ENCODE data around the gene MRPL37.

Gene MRPL37

DNA sequence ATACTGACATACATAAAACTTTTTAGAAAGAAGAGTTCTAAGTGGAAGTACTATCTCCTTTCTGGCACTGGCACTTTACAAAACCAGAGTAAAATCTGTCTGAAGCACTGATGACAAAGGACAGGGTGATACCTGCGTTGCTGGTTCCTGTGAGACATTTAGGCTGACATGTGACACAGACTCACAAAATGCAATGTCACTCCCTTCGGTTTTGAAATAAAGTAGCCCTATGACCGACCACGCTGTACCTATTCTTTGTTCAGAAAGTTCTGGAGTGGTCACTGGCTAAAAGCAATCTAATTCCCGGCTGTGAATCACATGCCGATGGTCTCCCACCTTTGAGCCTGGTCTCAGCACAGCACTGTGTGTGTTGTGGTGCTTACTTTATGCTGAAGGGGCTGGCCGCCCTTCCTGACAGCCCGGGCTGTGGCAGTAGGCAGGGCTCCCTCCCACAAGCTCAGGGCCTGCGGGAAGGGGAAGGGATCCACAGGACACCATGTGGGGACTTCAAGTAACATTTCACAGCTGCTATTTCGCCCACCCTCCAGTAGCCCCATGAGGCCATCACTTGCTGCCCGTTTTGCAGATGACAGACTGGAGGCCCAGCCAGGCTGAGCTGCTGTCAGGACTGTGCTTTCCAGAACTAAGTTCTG is 48.0 kb downstream of the MRPL37 start:
- H2BK5ac ChIP-seq (ENCODE audit: low read depth, low read length, poor library complexity, severe bottlenecking): no peak overlapping the region
- H3K4me1 ChIP-seq (ENCODE audit: control insufficient read depth, insufficient read depth, low read depth, low read length): peaks cover 20% of the 10 kb centered on the region
- peaks cover 31 to 46% of the 10 kb centered on the region in 2 experiments for H3K36me3 ChIP-seq (ENCODE audit: control insufficient read depth in 1 of 2, insufficient read depth in 2 of 2, low read depth in 1 of 2, low read length in 2 of 2)
- DNase-seq: no peak
- H3K4ac ChIP-seq (ENCODE audit: low read depth in 1 of 2, low read length in 2 of 2): no peak overlapping the region
- 91% methylated on average over 11 of the region's 11 CpGs for WGBS
- no peak overlapping the region for H2AFZ ChIP-seq (ENCODE audit: low read depth, low read length)
- no peaks in the 10 kb centered on the region for H3K27me3 ChIP-seq (ENCODE audit: control insufficient read depth in 1 of 2, insufficient read depth in 1 of 2, low read length in 2 of 2)
- H3K9me3 ChIP-seq (ENCODE audit: control insufficient read depth, low read length): no peaks in the 10 kb centered on the region
- peak overlapping the region; percentile 14 for H3K9ac ChIP-seq (ENCODE audit: low read length)
- peaks cover 2% of the 10 kb centered on the region for H3K79me1 ChIP-seq (replicated peaks; ENCODE audit: low read length, poor library complexity, severe bottlenecking)
- no peak overlapping the region for H4K91ac ChIP-seq (ENCODE audit: low read length)
- no peak overlapping the region for H3K18ac ChIP-seq (ENCODE audit: low read depth in 1 of 2, low read length in 2 of 2)
- H3K27ac ChIP-seq (ENCODE audit: low read length, poor library complexity, severe bottlenecking): no peak overlapping the region
- H4K8ac ChIP-seq (ENCODE audit: low read length): no peak overlapping the region
- H3K4me3 ChIP-seq (ENCODE audit: insufficient read depth in 1 of 2, low read depth in 1 of 2, low read length in 2 of 2): no peak overlapping the region
- no peak overlapping the region for H3K4me2 ChIP-seq (ENCODE audit: low read length, poor library complexity, severe bottlenecking)
- H3K14ac ChIP-seq (ENCODE audit: low read length in 2 of 2): no peak overlapping the region
- no peak overlapping the region for H2BK12ac ChIP-seq (ENCODE audit: low read length in 2 of 2)
- H2AK5ac ChIP-seq (ENCODE audit: low read length, severe bottlenecking): peak overlapping the region; percentile 27
- no peak overlapping the region for H2BK15ac ChIP-seq (ENCODE audit: low read depth, poor library complexity, severe bottlenecking)
- H3K23ac ChIP-seq (ENCODE audit: low read length in 2 of 2): no peak overlapping the region
- no peak overlapping the region for H2BK120ac ChIP-seq (ENCODE audit: low read depth, low read length)

DNA sequence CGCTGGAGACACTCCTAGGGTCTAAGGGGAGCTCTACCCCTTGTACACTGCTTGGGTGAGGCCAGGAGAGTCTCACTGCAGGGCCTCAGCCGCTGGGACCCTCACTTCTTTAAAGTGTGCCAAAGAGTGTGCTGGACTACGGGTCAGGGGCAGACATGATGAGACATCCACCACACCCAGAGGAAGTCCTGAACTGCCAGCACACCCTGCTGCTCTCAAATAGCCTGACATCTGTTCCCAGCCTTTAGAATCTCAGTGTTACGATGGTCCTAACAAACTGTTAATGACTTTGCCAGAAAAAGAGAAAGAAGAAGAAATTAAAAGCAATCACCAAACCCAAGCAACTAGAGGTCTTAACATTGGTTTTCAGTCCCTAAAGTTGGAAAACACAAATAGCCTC is 49.0 kb downstream of the MRPL37 start:
- peak overlapping the region; percentile 40 for H2AK5ac ChIP-seq (ENCODE audit: low read length, severe bottlenecking)
- H3K14ac ChIP-seq (ENCODE audit: low read length in 2 of 2): no peak overlapping the region
- H3K27me3 ChIP-seq (ENCODE audit: control insufficient read depth in 1 of 2, insufficient read depth in 1 of 2, low read length in 2 of 2): no peaks in the 10 kb centered on the region
- H3K36me3 ChIP-seq (ENCODE audit: control insufficient read depth in 1 of 2, insufficient read depth in 2 of 2, low read depth in 1 of 2, low read length in 2 of 2): peaks cover 24 to 41% of the 10 kb centered on the region in 2 experiments
- H4K8ac ChIP-seq (ENCODE audit: low read length): no peak overlapping the region
- H2BK15ac ChIP-seq (ENCODE audit: low read depth, poor library complexity, severe bottlenecking): no peak overlapping the region
- no peak overlapping the region for H3K4ac ChIP-seq (ENCODE audit: low read depth in 1 of 2, low read length in 2 of 2)
- no peaks in the 10 kb centered on the region for H3K9me3 ChIP-seq (ENCODE audit: control insufficient read depth, low read length)
- no peak overlapping the region for H3K27ac ChIP-seq (ENCODE audit: low read length, poor library complexity, severe bottlenecking)
- no peak overlapping the region for H3K18ac ChIP-seq (ENCODE audit: low read depth in 1 of 2, low read length in 2 of 2)
- H3K4me3 ChIP-seq (ENCODE audit: insufficient read depth in 1 of 2, low read depth in 1 of 2, low read length in 2 of 2): no peak overlapping the region
- H2BK12ac ChIP-seq (ENCODE audit: low read length in 2 of 2): peak overlapping the region in 1 of 2 experiments; percentile 60
- no peak for DNase-seq
- no peak overlapping the region for H2BK120ac ChIP-seq (ENCODE audit: low read depth, low read length)
- H3K23ac ChIP-seq (ENCODE audit: low read length in 2 of 2): no peak overlapping the region
- WGBS: 83% methylated on average over 4 of the region's 4 CpGs
- H4K91ac ChIP-seq (ENCODE audit: low read length): peak overlapping the region; percentile 52
- no peak overlapping the region for H2BK5ac ChIP-seq (ENCODE audit: low read depth, low read length, poor library complexity, severe bottlenecking)
- H3K79me1 ChIP-seq (replicated peaks; ENCODE audit: low read length, poor library complexity, severe bottlenecking): peaks cover 2% of the 10 kb centered on the region
- no peak overlapping the region for H3K4me2 ChIP-seq (ENCODE audit: low read length, poor library complexity, severe bottlenecking)
- H2AFZ ChIP-seq (ENCODE audit: low read depth, low read length): no peak overlapping the region
- peaks cover 28% of the 10 kb centered on the region for H3K4me1 ChIP-seq (ENCODE audit: control insufficient read depth, insufficient read depth, low read depth, low read length)
- H3K9ac ChIP-seq (ENCODE audit: low read length): peak overlapping the region; percentile 69

GRCh38 chr1:54249819-54250435 is 50.0 kb downstream of the MRPL37 start:
- peak; percentile 81 for DNase-seq
- Histone ChIP-seq H3K4me1 (ENCODE audit: control insufficient read depth, insufficient read depth, low read depth, low read length) (peaks cover 34% of the 10 kb centered on the region), H3K4ac (ENCODE audit: low read depth in 1 of 2, low read length in 2 of 2) (peak overlapping the region in 1 of 2 experiments; percentile 35), H3K4me2 (ENCODE audit: low read length, poor library complexity, severe bottlenecking) (no peak overlapping the region), H2BK120ac (ENCODE audit: low read depth, low read length) (no peak overlapping the region), H3K9ac (ENCODE audit: low read length) (peak overlapping the region; percentile 86), H2BK15ac (ENCODE audit: low read depth, poor library complexity, severe bottlenecking) (no peak overlapping the region), H2BK5ac (ENCODE audit: low read depth, low read length, poor library complexity, severe bottlenecking) (no peak overlapping the region), H2AFZ (ENCODE audit: low read depth, low read length) (no peak overlapping the region), H4K91ac (ENCODE audit: low read length) (no peak overlapping the region), H3K18ac (ENCODE audit: low read depth in 1 of 2, low read length in 2 of 2) (peak overlapping the region; percentile 46 to 61), H2AK5ac (ENCODE audit: low read length, severe bottlenecking) (peak overlapping the region; percentile 49), H3K79me1 (replicated peaks; ENCODE audit: low read length, poor library complexity, severe bottlenecking) (peaks cover 2% of the 10 kb centered on the region), H3K14ac (ENCODE audit: low read length in 2 of 2) (no peak overlapping the region), H3K36me3 (ENCODE audit: control insufficient read depth in 1 of 2, insufficient read depth in 2 of 2, low read depth in 1 of 2, low read length in 2 of 2) (peaks cover 24 to 41% of the 10 kb centered on the region in 2 experiments), H3K4me3 (ENCODE audit: insufficient read depth in 1 of 2, low read depth in 1 of 2, low read length in 2 of 2) (peak overlapping the region in 1 of 2 experiments; percentile 54), H3K27me3 (ENCODE audit: control insufficient read depth in 1 of 2, insufficient read depth in 1 of 2, low read length in 2 of 2) (no peaks in the 10 kb centered on the region), H3K23ac (ENCODE audit: low read length in 2 of 2) (no peak overlapping the region), H3K9me3 (ENCODE audit: control insufficient read depth, low read length) (no peaks in the 10 kb centered on the region), H3K27ac (ENCODE audit: low read length, poor library complexity, severe bottlenecking) (peak overlapping the region; percentile 18), H4K8ac (ENCODE audit: low read length) (peak overlapping the region; percentile 19), H2BK12ac (ENCODE audit: low read length in 2 of 2) (peak overlapping the region; percentile 28 to 60)
- 67% methylated on average over 8 of the region's 9 CpGs for WGBS

- Histone ChIP-seq H2AFZ (ENCODE audit: low read depth, low read length) (no peak overlapping the region), H2BK120ac (ENCODE audit: low read depth, low read length) (no peak overlapping the region), H4K8ac (ENCODE audit: low read length) (no peak overlapping the region), H3K79me1 (replicated peaks; ENCODE audit: low read length, poor library complexity, severe bottlenecking) (peaks cover 2% of the 10 kb centered on the region), H3K4ac (ENCODE audit: low read depth in 1 of 2, low read length in 2 of 2) (no peak overlapping the region), H3K18ac (ENCODE audit: low read depth in 1 of 2, low read length in 2 of 2) (no peak overlapping the region), H4K91ac (ENCODE audit: low read length) (no peak overlapping the region), H3K9me3 (ENCODE audit: control insufficient read depth, low read length) (no peaks in the 10 kb centered on the region), H3K36me3 (ENCODE audit: control insufficient read depth in 1 of 2, insufficient read depth in 2 of 2, low read depth in 1 of 2, low read length in 2 of 2) (peaks cover 23 to 36% of the 10 kb centered on the region in 2 experiments), H3K9ac (ENCODE audit: low read length) (peak overlapping the region; percentile 86), H2AK5ac (ENCODE audit: low read length, severe bottlenecking) (peak overlapping the region; percentile 54), H3K27ac (ENCODE audit: low read length, poor library complexity, severe bottlenecking) (no peak overlapping the region), H3K14ac (ENCODE audit: low read length in 2 of 2) (no peak overlapping the region), H3K27me3 (ENCODE audit: control insufficient read depth in 1 of 2, insufficient read depth in 1 of 2, low read length in 2 of 2) (no peaks in the 10 kb centered on the region), H3K4me2 (ENCODE audit: low read length, poor library complexity, severe bottlenecking) (no peak overlapping the region), H2BK15ac (ENCODE audit: low read depth, poor library complexity, severe bottlenecking) (no peak overlapping the region), H2BK5ac (ENCODE audit: low read depth, low read length, poor library complexity, severe bottlenecking) (no peak overlapping the region), H2BK12ac (ENCODE audit: low read length in 2 of 2) (no peak overlapping the region), H3K23ac (ENCODE audit: low read length in 2 of 2) (no peak overlapping the region), H3K4me1 (ENCODE audit: control insufficient read depth, insufficient read depth, low read depth, low read length) (peaks cover 36% of the 10 kb centered on the region), H3K4me3 (ENCODE audit: insufficient read depth in 1 of 2, low read depth in 1 of 2, low read length in 2 of 2) (no peak overlapping the region)
- DNase-seq: no peak
- WGBS: 94% methylated on average over 12 of the region's 12 CpGs
These were observed 50.7 kb downstream of the MRPL37 start for GRCh38 chr1:54250670-54251069.
